SK-N-SH (cell line): ENCODE results near the gene COBL.

Experiments
- CTCF ChIP-seq: fragments of 200-600 bp; sonication (generic); IDR thresholded peaks from 2 replicates; pipeline ENCODE4 v1.6.1; 2017; ENCODE audit warnings: antibody characterized with exemption, mild to moderate bottlenecking, moderate library complexity
- EZH2phosphoT487 ChIP-seq: fragments of 200-600 bp; sonication (generic); IDR thresholded peaks from 2 replicates; pipeline ENCODE4 v1.6.1; 2017; ENCODE audit warnings: low read depth, mixed run types, mild to moderate bottlenecking, antibody characterized with exemption, moderate library complexity, borderline replicate concordance
- GABPA ChIP-seq: IDR thresholded peaks from 2 replicates; pipeline ENCODE4 v1.4.0; 2012; ENCODE audit warnings: low read depth, mild to moderate bottlenecking
- GATA2 ChIP-seq: sonication (generic); formaldehyde crosslinking; IDR thresholded peaks from 2 replicates; pipeline ENCODE4 v1.5.0; 2020; ENCODE audit warnings: mild to moderate bottlenecking, missing genetic modification reagents
- MAX ChIP-seq: IDR thresholded peaks from 2 replicates; pipeline ENCODE4 v1.4.0; 2012; ENCODE audit warnings: low read depth
- NRF1 ChIP-seq: IDR thresholded peaks from 2 replicates; pipeline ENCODE4 v1.6.1; 2012; ENCODE audit warnings: low read depth, mild to moderate bottlenecking, low read length
- POLR2AphosphoS5 ChIP-seq: IDR thresholded peaks from 2 replicates; pipeline ENCODE4 v1.6.1; 2012; ENCODE audit warnings: low read depth, low read length
- RAD21 ChIP-seq: IDR thresholded peaks from 2 replicates; pipeline ENCODE4 v1.6.1; 2012; ENCODE audit warnings: mild to moderate bottlenecking, low read length
- REST ChIP-seq: IDR thresholded peaks from 2 replicates; pipeline ENCODE4 v1.6.1; 2012; ENCODE audit warnings: mild to moderate bottlenecking, low read depth, low read length, moderate library complexity
- TAF1 ChIP-seq: IDR thresholded peaks from 2 replicates; pipeline ENCODE4 v1.6.1; 2012; ENCODE audit warnings: low read depth, mild to moderate bottlenecking, low read length, moderate library complexity, borderline replicate concordance
- ZBTB33 ChIP-seq: IDR thresholded peaks from 2 replicates; pipeline ENCODE4 v1.4.0; 2012; ENCODE audit warnings: low read depth, borderline replicate concordance
- TF ChIP-seq, protein P1 (sequence below): fragments of 150-350 bp; IDR thresholded peaks from 2 replicates; pipeline ENCODE4 v1.6.1; 2017; ENCODE audit warnings: antibody characterized with exemption, low read length, low read depth, borderline replicate concordance
- TF ChIP-seq, protein P2 (sequence below): fragments of 150-350 bp; IDR thresholded peaks from 2 replicates; pipeline ENCODE4 v1.6.1; 2016; ENCODE audit warnings: mild to moderate bottlenecking, low read depth, low read length

DNA sequence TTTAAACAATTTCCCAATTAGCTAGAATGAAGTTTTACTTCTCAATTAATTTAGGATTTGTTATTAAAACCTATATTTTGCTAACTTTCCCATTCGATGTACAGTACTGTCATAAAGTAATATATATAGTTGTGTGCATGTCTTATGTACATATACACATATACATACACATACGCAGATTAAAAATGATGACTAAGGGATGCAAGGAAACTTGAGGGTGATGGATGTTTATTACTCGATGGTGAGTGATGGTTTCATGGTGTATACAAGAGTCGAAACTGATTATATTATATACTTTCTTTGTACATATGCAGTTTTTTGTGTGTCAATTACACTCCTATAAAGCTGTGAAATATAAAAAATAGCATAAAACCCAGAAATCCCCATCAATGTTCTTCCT is 248.2 kb downstream of the COBL start:
- TF ChIP-seq GABPA = no peak
- TF ChIP-seq MAX = no peak
- TF ChIP-seq CTCF = no peak
- TF ChIP-seq TAF1 = no peak
- TF ChIP-seq POLR2AphosphoS5 = no peak
- TF ChIP-seq, protein P1, sequence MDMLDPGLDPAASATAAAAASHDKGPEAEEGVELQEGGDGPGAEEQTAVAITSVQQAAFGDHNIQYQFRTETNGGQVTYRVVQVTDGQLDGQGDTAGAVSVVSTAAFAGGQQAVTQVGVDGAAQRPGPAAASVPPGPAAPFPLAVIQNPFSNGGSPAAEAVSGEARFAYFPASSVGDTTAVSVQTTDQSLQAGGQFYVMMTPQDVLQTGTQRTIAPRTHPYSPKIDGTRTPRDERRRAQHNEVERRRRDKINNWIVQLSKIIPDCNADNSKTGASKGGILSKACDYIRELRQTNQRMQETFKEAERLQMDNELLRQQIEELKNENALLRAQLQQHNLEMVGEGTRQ = no peak
- TF ChIP-seq REST = no peak
- no peak for TF ChIP-seq NRF1
- TF ChIP-seq RAD21 = no peak
- TF ChIP-seq, protein P2, sequence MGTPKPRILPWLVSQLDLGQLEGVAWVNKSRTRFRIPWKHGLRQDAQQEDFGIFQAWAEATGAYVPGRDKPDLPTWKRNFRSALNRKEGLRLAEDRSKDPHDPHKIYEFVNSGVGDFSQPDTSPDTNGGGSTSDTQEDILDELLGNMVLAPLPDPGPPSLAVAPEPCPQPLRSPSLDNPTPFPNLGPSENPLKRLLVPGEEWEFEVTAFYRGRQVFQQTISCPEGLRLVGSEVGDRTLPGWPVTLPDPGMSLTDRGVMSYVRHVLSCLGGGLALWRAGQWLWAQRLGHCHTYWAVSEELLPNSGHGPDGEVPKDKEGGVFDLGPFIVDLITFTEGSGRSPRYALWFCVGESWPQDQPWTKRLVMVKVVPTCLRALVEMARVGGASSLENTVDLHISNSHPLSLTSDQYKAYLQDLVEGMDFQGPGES = no peak
- no peak for TF ChIP-seq ZBTB33
- TF ChIP-seq EZH2phosphoT487 = no peak
- TF ChIP-seq GATA2 (CRISPR knock-in tag) = no peak
